ENCODE measurements around the gene VTI1A.
"Not testable (repeated sequence)": the region's sequence is repeated elsewhere in the genome, so short reads cannot be mapped to it uniquely, and the experiment has no call there.

VTI1A gene

DNA sequence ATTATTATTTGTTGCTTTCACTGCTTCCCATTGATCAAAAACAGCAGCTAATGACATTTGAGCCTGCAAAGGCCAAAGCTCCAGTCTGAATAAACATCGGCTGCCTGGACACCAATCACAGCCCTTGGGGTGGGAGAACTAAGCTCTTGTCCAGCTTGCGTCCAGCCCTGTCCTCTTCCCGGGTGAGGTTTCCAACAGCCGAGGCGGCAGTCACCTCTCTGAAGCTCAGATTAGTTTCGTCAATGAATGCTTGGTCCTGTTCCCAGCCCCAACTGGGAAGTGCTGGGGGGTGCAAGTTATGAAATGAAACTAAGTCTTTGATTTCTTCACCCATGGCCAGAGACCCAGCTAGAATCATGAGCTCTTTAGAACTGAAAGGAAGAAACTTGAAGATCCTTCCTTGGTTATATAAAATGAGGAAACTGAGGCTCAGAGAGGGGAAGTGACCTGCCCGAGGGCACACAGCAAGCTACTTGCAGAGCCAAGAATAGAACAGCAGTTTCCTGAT, 389.0 kb downstream of the VTI1A start:
- DNase-seq (ENCODE audit: low read depth), result no peak

DNA sequence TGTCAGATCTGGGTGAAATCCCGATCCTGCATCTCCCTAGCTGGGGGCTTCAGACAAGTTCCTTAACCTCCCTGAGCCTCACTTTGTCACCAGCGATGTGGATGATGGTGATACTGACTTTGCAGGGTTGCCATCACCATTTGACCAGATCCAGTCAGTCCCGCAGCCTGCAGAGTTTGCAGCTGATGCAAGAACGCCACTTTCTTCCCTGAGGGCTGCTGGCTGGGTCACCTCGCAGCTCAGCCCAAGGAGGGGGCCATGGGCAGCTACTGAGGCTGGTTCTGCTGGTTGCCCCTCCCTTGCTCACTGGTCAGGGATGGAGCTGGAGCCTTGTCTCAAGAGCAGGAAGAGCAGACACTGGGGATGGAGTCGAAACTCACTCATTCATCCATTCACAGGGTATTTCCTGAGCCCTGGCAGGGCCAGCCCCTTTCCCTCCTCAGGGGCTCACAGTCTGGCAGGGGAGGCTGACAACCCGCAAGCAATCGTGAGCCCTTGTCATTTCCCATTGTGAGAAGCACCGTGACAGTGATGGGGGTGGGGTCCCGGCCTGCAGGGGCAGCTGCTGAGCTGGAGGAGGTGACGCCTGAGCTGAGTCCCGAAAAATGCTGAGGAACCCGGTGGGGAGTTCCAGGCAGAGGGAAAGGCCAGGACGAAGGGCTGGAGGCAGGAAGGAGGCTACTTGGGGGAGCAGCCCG, 391.9 kb downstream of the VTI1A start:
- DNase-seq (ENCODE audit: low read depth), result no peak

DNA sequence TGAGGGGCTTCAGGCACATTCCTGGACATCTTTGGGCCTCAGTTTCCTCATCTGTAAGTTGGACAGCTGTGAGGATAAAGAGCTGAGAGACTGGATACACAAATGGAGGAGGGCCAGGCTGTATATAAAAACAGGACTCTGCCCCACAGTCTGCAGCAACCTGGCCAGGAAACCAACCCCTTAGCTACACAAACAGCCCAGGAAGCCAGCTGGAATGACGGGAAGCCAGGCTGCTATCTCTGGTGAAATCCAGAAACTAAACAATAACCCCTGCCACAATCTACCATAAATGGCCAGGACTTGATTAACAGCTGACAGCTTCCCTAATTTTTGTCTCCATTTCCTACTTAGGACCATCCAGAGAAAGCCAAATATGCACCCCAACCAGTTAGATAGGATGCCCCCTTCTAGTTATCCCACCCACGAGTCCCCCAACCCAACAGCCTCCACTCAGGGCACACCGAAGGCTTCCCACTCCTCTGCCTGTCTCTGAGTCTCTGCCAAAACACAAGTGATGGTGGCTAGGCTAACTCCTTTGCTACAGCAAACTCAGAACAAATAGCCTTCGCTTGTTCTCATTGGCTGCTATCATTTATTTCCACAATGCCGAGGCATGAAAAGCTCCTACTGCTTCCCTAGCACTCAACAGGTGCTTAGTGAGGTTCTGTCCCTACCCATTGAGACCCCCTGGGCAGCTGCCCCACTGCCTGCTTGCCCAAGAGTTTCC, 393.1 kb downstream of the VTI1A start:
- DNase-seq (ENCODE audit: low read depth), result no peak

DNA sequence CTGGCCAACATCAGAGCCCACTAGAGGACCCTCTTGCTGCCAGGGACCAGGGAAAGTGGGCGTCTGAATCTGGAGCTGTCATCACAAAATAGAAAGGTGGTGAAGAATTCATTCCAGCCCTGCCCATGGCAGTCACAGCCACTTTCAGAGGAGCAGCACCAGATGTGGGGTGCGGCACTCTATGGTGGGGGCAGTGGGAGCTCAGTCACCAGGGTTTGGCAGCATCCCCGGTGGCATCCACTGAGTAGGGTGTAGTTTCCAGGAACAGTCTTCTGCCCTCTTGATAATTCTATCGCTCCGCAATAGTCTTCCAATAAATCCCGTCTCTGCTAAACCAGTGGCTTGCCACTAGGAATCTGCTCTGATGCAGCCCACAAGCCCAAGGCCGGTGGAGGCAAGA, 394.5 kb downstream of the VTI1A start:
- no peak for DNase-seq (ENCODE audit: low read depth)

DNA sequence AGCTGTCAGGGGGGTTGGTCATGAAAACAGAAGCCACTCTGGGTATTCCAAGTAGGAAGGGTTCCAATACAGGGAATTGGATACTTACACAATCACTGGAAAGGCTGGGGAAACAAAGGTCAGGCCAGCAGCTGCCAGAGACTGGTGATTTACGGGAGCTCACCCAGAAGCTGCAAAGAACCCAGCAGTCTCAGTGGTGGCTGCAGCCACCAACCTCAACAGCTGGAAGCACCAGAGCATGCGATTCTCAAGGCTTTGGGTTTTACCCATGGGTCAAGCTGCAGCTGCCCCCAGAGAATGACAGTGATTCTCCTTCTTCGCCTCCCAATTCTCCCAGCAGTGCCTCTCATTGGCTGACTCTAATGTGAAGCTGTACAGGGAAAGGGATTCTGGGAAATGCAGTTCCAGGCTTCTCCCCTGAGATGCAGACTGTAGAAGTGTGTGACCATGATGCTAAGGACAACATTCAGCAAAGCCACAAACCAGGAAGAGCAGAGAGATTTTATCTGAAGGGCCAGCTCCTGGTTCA, 395.9 kb downstream of the VTI1A start:
- no peak for DNase-seq (ENCODE audit: low read depth)

DNA sequence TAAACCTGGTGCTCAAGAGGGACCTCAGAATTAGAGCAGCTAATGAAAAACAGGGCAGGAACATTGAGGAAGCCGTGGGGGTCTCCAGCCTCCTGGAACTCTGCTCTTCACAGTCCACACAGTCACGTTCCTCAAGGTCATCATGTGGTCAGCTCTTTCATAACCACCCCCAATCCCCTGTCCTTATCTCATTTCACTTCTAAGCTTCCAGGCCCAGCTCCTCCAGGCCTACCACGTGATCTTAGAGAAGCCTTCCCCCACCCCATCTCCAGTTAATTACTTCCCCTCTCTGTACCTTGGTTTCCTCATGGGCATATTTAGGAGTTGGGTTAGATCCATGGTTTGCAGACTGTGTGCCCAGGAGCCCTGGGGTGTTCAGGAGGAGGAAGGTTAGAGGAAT, 396.6 kb downstream of the VTI1A start:
- no peak for DNase-seq (ENCODE audit: low read depth)

DNA sequence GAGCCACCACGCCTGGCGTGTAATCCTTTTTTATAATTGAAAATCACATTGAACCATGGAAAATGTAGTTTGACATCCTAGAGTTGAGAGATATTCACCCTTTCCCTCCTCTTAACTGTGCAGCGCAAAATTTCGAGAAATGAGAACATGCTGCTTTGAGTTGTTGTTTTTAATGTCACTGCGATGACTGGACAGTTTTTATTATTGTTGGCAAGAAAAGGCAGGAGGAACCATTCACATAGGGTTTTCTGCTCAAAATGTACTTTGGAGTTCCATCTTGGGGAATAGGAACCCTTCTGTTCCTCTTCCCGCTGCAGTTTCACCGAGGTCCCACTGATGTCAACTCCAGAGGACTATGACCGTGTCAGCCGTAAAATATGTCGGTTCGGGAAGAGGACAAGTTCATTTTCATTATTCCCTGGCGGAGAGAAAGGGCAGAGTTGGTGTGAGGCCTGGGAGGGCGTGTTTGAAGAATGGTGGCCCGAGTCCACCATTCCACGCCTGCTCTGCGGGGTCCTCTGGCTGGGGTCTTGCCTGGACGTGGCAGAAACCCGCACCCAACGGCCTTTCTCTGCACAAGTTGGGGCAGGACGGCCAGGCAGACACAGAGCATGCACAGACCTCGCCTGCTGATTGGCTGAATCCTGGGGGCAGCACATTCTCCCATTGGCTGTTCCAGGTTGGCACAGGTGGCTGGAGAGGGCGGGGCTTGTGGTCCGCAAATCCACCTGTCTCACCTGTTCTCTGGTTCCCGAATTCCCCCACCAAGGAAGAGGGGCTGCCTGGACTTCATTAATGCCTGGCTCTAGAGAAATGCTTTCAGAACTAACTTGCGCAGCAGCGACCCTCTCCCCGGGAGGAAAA, 397.9 kb downstream of the VTI1A start:
- no peak for DNase-seq (ENCODE audit: low read depth)

DNA sequence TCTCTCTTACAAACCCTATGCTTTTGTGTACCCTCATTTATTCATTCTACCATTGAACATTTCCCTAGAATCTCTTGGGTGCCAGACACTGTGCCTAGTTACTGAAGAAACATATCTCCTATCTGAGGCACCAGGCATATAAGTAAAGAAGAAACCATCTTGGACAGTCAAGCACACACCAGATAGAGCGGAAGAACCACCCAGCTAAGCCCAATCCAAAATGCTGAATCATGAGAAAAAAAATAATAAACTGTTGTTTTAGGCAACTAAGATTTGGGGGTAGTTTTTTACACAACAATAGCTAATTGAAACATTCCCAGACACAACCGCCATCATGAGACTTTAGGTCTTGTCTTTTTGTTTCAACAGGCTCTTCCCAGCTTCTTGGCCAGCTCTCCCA, 400.8 kb downstream of the VTI1A start:
- no peak for DNase-seq (ENCODE audit: low read depth)

DNA sequence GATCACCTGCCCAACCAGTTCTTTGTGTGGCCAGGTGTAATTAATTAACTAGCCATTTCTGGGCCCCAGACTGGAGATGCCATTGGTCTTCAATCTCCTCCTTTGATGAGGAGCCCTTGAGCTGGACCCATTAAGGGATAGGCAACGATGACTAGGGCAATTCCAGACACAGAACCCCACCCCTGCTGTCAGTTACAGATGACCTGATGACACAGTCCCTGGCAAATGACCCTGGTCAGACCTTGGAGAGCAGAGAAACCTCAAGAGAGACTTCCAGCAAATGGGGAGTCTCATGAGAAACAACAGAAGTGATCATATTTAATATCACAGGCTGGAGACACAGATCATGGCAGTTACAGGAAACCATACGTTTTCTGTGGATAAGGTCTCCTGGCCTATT, 401.2 kb downstream of the VTI1A start:
- no peak for DNase-seq (ENCODE audit: low read depth)

DNA sequence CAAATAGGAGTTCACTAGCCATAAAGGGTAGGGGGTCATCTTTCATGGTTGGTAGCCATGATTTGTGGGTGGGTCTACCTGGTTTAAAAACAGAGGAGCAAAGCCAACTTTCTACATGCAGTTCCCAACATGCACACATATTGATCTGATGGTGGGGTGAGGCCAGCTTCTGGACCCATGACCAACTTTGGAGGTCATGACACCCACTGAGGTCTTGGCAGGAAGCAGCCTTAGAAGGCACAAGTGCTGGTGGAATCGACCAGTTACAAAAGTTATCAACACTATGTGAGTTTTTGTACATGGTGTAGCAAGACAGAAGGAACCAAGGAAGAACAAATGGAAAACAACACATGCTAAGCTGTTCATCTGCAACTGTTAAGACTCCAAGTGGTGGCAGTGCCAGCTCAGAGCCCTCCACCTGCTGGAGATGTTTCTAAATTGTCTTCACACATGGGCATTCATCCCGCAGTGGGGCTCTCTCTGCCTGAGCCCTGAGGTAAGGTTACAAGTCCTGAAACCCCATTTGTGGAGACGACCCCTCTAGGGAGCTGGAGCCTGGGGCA, 401.9 kb downstream of the VTI1A start:
- DNase-seq (ENCODE audit: low read depth), result no peak

DNA sequence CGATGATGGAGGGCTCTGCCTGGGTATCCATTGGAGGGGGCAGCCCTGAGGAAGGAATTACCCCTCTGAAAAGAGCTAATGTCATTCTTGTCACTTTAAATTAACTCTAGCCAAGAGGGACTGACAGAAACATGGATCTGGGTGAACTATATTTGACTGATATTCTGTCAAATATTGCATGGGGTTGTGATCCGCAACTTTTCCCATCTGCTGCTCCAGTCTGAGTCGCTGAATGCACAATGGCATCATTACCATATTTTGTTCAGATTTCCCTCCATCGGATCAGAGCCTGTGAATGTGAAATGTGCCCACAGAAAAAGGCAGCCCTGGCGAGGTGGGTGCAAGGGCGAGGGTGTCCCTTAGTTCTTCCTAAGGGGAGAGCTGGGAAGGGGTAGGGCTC, 402.5 kb downstream of the VTI1A start:
- DNase-seq (ENCODE audit: low read depth), result no peak

DNA sequence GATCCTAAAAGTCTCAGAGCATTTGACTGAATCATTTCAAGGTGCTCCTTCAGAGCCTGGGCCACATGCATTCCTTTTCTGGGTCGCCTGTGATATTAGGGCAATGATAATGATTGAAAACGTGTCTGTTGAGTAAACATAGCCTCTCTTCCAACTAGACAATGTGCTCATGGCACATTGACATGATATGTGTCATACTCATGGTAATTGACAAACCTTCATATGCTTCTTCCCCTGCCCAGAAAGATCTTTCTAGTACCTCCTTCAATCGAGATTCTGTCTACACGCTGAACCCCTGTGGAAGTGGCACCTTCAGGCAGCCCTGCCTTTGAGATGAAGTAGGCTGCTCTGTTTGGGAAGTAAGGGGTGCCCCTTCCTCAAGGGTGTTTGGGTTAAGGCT, 404.2 kb downstream of the VTI1A start:
- DNase-seq (ENCODE audit: low read depth), result no peak

DNA sequence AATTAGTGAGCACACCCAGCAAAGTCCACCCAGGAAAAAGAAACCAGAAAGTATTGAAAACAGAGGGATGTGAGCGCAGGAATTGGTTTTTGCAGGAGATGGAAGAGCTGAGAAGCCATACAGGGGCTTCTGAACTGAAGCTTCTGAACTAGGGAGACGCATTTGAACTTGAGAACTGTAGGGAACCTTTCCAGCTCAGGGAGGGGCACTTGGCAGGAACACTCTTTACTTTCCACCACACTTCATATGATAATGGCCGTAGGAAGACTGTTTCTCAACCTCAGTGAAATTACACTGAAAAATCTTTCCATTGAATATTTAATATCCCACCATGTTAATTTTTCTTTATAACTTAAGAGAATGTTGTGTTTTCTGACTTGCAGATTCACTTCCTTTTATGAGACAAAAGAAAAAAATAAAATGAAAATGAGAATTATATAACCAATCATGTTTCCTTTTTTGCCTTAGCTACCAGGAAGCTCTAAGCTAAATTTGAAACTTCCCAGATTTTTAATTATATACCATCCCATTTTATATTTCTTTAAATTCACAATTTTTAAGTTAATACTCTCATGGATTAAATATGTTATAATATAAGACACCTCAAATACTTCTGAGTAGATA, 404.7 kb downstream of the VTI1A start:
- no peak for DNase-seq (ENCODE audit: low read depth)

DNA sequence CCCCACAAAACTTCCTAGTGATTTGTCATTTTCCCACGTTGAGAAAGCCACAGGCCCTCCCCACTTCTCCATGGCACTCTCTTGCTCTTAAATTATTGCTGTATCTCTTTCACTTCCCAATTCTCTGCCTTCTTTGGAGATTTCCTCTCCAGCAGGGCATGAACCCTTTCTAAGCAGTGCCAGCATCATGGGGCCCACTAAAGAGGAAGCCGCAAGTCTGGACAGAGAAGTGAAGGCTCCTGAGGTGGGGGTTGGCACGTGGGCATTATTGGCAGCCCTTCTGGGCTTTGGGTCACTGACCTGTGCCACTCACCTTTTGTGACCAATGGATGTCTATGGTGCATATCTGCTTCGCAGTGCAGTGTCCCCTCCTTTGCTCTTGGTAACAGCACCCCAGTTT, 405.3 kb downstream of the VTI1A start:
- no peak for DNase-seq (ENCODE audit: low read depth)

DNA sequence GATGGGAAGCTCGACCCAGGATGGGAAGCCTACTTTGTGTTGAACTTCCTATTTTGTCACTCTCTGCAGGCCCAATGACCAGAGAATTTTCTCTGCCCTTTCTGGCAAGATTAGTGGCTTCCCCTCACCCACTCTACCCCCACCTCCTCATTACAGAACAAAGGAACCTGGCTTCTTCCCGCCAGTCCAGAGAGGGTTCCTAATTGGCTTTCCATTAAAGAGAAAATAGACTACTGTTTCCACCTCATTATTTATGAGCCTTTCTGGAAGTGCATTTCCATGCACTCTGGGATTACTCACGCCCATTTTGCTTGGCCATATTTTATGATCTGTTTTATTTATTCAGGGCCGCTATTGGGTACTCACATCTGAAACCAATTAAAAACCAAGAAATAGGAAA, 408.1 kb downstream of the VTI1A start:
- DNase-seq (ENCODE audit: low read depth), result no peak

DNA sequence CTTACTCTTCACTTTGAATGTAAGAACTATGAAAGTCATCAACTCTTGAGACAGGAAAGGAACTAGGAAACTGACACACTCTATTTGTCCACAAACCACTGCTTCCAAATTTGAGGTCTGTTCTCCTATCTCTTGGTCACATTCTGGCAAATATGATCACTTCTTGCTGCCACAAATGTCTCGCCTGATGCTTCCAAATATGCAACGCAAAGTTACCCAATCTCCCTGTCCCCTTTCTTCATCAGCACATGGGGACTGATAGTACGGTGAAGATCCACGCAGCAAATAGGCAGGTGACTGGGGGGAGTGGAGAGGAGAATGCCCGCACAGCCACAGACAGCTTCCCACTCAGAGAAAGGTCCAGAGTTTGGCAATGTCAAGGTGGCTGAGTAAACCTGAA, 410.5 kb downstream of the VTI1A start:
- DNase-seq (ENCODE audit: low read depth), result no peak

DNA sequence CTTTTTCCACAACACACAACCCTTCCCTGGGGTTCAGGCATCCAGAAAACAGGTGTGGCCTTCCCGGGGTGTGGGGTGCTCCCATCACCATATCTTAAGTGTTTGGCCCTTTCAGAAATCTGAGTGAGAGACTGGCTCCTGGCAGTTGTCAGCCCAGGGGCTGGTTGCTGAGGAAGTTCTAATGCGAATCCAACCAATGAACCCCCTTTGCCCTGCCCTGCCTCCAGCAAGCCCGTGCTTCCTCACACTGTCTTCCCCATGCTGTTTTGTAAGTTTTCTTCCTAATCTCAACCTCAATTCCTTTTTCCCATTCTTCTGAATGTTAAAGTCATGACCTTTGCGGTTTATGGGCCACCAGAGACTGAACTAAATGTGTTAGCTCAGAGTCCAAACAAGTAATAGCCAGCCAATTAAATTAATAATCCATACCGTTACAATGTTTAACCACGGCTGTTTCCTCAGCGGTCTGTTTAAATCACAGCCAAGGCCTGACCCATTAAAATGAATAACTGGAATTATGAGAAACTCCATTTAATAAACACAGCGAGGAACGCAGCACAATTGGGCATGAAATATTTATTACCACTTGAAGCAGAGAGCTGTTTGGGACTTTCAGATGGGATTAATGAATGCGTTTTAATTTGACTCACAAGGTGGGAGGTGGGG, 412.1 kb downstream of the VTI1A start:
- no peak for DNase-seq (ENCODE audit: low read depth)

DNA sequence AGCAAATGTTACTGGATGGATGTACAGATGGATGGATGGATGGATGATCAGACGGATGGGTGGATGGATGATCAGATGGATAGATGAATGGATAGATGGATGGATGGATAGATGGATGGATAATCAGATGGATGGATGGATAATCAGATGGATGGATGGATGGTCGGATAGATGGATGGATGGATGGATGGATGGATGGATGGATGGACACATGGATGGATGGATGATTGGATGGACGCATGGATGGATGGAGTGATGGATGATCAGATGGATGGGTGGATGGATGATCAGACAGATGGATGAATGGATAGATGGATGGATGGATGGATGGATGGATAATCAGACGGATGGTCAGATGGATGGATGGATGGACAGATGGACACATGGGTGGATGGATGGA, 412.8 kb downstream of the VTI1A start:
- no peak for DNase-seq (ENCODE audit: low read depth)

DNA sequence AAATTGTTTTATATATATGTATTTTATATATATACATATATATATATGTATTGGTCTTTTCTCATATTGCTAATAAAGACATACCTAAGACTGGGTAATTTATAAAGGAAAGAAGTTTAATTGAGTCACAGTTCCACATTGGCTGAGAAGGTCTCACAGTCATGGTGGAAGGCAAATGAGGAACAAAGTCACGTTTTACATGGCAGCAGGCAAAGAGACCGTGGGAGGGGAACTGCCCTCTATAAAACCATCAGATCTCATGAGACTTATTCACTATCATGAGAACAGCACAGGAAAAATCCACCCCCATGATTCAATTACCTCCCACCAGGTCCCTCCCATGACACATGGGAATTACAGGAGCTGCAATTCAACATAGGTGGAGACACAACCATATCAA, 416.4 kb downstream of the VTI1A start:
- not testable (repeated sequence) for DNase-seq (ENCODE audit: low read depth)

All from HS-27A (cell line).